ENCODE measurements around the gene CLIP3. TPM values are rescaled to one million over a fixed set of nuclear protein-coding genes. Genes with fewer than 3 reads are reported as not detected.

CLIP3 gene
- total and polyA plus RNA-seq, 2 experiments from 2014 or later: 15.1 to 19.1 TPM

DNA sequence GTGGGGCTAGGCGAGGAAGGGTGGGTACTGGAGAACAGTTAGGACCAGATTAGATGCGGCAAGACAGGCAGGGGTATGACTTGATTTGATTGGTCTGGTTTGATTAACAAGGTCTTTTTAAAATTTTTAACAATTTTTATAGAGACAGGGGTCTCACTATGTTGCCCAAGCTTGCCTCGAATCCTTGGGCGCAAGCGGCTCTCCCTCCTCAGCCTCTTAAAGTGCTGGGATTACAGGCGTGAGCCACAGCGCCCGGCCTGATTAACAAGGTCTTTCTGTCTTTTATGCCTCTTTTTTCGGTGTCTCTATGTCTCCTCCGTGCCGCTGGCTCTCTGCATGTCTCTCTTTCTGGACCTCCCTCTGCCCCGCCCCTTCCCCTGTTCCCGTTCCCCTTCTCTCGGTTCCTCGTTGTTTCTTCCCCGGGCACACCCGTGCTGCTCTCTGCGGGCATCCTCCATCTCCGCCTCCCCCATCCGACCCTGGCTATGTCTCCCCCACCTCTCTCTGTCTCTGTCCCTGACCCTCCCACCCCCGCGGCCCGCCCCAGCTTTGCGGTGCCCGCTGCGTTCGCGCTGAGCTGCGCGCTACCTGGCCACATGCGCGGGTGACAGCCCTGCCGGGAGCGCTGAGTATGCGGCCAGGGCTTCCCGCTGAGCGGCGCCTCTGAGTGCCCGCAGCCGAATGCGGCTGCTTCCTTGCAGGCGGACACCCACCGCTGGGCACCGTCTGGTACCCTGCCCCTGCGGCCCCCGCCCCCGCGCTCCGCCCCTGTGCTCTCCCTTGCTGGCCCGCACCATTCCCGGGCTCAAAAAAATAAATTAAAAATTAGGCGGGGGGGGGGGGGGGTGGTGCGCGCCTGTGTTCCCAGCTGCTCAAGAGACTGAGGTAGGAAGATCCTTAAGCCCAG is 45.8 kb downstream of the CLIP3 start:
- Histone ChIP-seq H2AFZ (peak overlapping the region; percentile 95), H3K4me3 (peak overlapping the region; percentile 71), H3K4me1 (ENCODE audit: insufficient read depth) (no peaks in the 10 kb centered on the region), H3K9me2 (ENCODE audit: insufficient read depth) (no peaks in the 10 kb centered on the region), H4K20me1 (replicated peaks; ENCODE audit: insufficient read depth) (no peaks in the 10 kb centered on the region), H3K36me3 (ENCODE audit: insufficient read depth) (no peaks in the 10 kb centered on the region), H3K27ac (ENCODE audit: low read depth) (no peak overlapping the region), H3F3A (replicated peaks; ENCODE audit: low read depth) (no peaks in the 10 kb centered on the region), H3K27me3 (ENCODE audit: insufficient read depth) (peaks cover 10% of the 10 kb centered on the region), H3K79me2 (replicated peaks; ENCODE audit: insufficient read depth) (no peaks in the 10 kb centered on the region), H3K4me2 (peak overlapping the region; percentile 82)
- H3K9me3 Mint-ChIP-seq: no peaks in the 10 kb centered on the region; the same call in 2 of the 3 replicates
- no peaks in the 10 kb centered on the region for H3K36me3 Mint-ChIP-seq (ENCODE audit: low read depth)
- H3K27ac Mint-ChIP-seq: no peak overlapping the region
- DNase-seq (ENCODE audit: low spot score): peak; percentile 83
- H3K27me3 Mint-ChIP-seq (ENCODE audit: insufficient read depth, low read depth, poor library complexity): peaks cover 26% of the 10 kb centered on the region
- ATAC-seq: peak; percentile 87
- TF ChIP-seq EZH2 (IDR thresholded peaks at IDR 0.05; ENCODE audit: low read depth, unreplicated experiment) (no peak), STAT1 (IDR thresholded peaks at IDR 0.05; ENCODE audit: unreplicated experiment) (no peak), POLR2AphosphoS5 (IDR thresholded peaks at IDR 0.05; ENCODE audit: low read depth) (no peak)
- H3K4me1 Mint-ChIP-seq: no peaks in the 10 kb centered on the region; the same call in 2 of the 3 replicates
- H3K4me3 Mint-ChIP-seq: peak overlapping the region; percentile 76

DNA sequence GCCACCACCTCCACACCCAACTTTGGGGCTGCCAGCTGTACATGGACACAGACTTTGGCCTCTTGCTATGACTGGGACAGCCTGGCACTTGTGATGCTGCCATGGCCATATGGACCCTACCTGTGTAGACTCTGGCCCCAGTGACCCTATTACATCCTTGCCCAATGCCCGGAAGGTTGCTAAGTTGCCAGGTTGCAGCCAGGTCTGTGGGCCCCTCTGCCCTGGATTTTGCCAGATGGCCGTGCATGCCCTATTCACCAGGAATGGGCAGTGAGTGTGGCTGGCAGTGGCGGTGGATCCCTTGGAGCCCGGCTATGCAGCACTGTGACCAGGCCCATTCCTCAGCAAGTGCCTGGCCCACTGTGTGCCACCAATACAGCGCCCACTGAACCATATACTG is 46.6 kb downstream of the CLIP3 start:
- H3K4me2 ChIP-seq: no peak overlapping the region
- peak overlapping the region; percentile 95; the same call in 1 of the 2 replicates for H2AFZ ChIP-seq
- H3K27ac Mint-ChIP-seq: no peak overlapping the region
- H3K27me3 Mint-ChIP-seq (ENCODE audit: insufficient read depth, low read depth, poor library complexity): peaks cover 26% of the 10 kb centered on the region
- no peaks in the 10 kb centered on the region for H3K4me1 ChIP-seq (ENCODE audit: insufficient read depth)
- no peak overlapping the region; the same call in 2 of the 3 replicates for H3K4me3 Mint-ChIP-seq
- H3K27me3 ChIP-seq (ENCODE audit: insufficient read depth): peaks cover 10% of the 10 kb centered on the region
- H3K9me2 ChIP-seq (ENCODE audit: insufficient read depth): no peaks in the 10 kb centered on the region
- no peaks in the 10 kb centered on the region for H3F3A ChIP-seq (replicated peaks; ENCODE audit: low read depth)
- no peaks in the 10 kb centered on the region for H4K20me1 ChIP-seq (replicated peaks; ENCODE audit: insufficient read depth)
- H3K36me3 Mint-ChIP-seq (ENCODE audit: low read depth): no peaks in the 10 kb centered on the region
- H3K79me2 ChIP-seq (replicated peaks; ENCODE audit: insufficient read depth): no peaks in the 10 kb centered on the region
- H3K36me3 ChIP-seq (ENCODE audit: insufficient read depth): no peaks in the 10 kb centered on the region
- no peak overlapping the region for H3K4me3 ChIP-seq
- ATAC-seq: no peak
- H3K27ac ChIP-seq (ENCODE audit: low read depth): no peak overlapping the region
- no peak for DNase-seq (ENCODE audit: low spot score)
- no peaks in the 10 kb centered on the region; the same call in 2 of the 3 replicates for H3K9me3 Mint-ChIP-seq
- no peaks in the 10 kb centered on the region; the same call in 2 of the 3 replicates for H3K4me1 Mint-ChIP-seq
- TF ChIP-seq POLR2AphosphoS5 (IDR thresholded peaks at IDR 0.05; ENCODE audit: low read depth) (no peak), ZNF331 (CRISPR knock-in tag; IDR thresholded peaks at IDR 0.05; ENCODE audit: low read depth) (no peak), NANOG (IDR thresholded peaks at IDR 0.05; ENCODE audit: borderline replicate concordance) (no peak), EZH2 (IDR thresholded peaks at IDR 0.05; ENCODE audit: low read depth, unreplicated experiment) (no peak), ZNF114 (CRISPR knock-in tag; IDR thresholded peaks at IDR 0.05) (no peak), STAT1 (IDR thresholded peaks at IDR 0.05; ENCODE audit: unreplicated experiment) (no peak), JUNB (IDR thresholded peaks at IDR 0.05; ENCODE audit: unreplicated experiment) (no peak), EZH2phosphoT487 (IDR thresholded peaks at IDR 0.05; ENCODE audit: unreplicated experiment) (no peak), CREB1 (CRISPR knock-in tag; IDR thresholded peaks at IDR 0.05; ENCODE audit: low read depth) (no peak)
- TF ChIP-seq, protein P1, sequence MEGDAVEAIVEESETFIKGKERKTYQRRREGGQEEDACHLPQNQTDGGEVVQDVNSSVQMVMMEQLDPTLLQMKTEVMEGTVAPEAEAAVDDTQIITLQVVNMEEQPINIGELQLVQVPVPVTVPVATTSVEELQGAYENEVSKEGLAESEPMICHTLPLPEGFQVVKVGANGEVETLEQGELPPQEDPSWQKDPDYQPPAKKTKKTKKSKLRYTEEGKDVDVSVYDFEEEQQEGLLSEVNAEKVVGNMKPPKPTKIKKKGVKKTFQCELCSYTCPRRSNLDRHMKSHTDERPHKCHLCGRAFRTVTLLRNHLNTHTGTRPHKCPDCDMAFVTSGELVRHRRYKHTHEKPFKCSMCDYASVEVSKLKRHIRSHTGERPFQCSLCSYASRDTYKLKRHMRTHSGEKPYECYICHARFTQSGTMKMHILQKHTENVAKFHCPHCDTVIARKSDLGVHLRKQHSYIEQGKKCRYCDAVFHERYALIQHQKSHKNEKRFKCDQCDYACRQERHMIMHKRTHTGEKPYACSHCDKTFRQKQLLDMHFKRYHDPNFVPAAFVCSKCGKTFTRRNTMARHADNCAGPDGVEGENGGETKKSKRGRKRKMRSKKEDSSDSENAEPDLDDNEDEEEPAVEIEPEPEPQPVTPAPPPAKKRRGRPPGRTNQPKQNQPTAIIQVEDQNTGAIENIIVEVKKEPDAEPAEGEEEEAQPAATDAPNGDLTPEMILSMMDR (conservative IDR thresholded peaks at IDR 0.05; ENCODE audit: low read depth in 2 of 2): no peak
- TF ChIP-seq, protein P2, sequence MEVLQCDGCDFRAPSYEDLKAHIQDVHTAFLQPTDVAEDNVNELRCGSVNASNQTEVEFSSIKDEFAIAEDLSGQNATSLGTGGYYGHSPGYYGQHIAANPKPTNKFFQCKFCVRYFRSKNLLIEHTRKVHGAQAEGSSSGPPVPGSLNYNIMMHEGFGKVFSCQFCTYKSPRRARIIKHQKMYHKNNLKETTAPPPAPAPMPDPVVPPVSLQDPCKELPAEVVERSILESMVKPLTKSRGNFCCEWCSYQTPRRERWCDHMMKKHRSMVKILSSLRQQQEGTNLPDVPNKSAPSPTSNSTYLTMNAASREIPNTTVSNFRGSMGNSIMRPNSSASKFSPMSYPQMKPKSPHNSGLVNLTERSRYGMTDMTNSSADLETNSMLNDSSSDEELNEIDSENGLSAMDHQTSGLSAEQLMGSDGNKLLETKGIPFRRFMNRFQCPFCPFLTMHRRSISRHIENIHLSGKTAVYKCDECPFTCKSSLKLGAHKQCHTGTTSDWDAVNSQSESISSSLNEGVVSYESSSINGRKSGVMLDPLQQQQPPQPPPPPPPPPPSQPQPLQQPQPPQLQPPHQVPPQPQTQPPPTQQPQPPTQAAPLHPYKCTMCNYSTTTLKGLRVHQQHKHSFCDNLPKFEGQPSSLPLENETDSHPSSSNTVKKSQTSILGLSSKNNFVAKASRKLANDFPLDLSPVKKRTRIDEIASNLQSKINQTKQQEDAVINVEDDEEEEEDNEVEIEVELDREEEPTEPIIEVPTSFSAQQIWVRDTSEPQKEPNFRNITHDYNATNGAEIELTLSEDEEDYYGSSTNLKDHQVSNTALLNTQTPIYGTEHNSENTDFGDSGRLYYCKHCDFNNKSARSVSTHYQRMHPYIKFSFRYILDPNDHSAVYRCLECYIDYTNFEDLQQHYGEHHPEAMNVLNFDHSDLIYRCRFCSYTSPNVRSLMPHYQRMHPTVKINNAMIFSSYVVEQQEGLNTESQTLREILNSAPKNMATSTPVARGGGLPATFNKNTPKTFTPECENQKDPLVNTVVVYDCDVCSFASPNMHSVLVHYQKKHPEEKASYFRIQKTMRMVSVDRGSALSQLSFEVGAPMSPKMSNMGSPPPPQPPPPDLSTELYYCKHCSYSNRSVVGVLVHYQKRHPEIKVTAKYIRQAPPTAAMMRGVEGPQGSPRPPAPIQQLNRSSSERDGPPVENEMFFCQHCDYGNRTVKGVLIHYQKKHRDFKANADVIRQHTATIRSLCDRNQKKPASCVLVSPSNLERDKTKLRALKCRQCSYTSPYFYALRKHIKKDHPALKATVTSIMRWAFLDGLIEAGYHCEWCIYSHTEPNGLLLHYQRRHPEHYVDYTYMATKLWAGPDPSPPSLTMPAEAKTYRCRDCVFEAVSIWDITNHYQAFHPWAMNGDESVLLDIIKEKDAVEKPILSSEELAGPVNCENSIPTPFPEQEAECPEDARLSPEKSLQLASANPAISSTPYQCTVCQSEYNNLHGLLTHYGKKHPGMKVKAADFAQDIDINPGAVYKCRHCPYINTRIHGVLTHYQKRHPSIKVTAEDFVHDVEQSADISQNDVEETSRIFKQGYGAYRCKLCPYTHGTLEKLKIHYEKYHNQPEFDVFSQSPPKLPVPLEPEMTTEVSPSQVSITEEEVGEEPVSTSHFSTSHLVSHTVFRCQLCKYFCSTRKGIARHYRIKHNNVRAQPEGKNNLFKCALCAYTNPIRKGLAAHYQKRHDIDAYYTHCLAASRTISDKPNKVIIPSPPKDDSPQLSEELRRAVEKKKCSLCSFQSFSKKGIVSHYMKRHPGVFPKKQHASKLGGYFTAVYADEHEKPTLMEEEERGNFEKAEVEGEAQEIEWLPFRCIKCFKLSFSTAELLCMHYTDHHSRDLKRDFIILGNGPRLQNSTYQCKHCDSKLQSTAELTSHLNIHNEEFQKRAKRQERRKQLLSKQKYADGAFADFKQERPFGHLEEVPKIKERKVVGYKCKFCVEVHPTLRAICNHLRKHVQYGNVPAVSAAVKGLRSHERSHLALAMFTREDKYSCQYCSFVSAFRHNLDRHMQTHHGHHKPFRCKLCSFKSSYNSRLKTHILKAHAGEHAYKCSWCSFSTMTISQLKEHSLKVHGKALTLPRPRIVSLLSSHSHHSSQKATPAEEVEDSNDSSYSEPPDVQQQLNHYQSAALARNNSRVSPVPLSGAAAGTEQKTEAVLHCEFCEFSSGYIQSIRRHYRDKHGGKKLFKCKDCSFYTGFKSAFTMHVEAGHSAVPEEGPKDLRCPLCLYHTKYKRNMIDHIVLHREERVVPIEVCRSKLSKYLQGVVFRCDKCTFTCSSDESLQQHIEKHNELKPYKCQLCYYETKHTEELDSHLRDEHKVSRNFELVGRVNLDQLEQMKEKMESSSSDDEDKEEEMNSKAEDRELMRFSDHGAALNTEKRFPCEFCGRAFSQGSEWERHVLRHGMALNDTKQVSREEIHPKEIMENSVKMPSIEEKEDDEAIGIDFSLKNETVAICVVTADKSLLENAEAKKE (CRISPR knock-in tag; IDR thresholded peaks at IDR 0.05): no peak
- TF ChIP-seq, protein P3, sequence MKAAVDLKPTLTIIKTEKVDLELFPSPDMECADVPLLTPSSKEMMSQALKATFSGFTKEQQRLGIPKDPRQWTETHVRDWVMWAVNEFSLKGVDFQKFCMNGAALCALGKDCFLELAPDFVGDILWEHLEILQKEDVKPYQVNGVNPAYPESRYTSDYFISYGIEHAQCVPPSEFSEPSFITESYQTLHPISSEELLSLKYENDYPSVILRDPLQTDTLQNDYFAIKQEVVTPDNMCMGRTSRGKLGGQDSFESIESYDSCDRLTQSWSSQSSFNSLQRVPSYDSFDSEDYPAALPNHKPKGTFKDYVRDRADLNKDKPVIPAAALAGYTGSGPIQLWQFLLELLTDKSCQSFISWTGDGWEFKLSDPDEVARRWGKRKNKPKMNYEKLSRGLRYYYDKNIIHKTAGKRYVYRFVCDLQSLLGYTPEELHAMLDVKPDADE (IDR thresholded peaks at IDR 0.05): no peak
